Left ventricle myocardium inferior (tissue), 1 donor: ENCODE measurements around the gene GABRG3. TPM values are rescaled to one million over a fixed set of nuclear protein-coding genes. Genes with fewer than 3 reads are reported as not detected.

Experiments
- DNase-seq: peaks from one replicate; pipeline ENCODE4 v3.0.0-alpha.2; 2020
- H3K27ac ChIP-seq: fragments of 200-600 bp; replicated peaks from 2 replicates; pipeline ENCODE4 v1.8.0; 2021
- H3K27me3 ChIP-seq: fragments of 200-600 bp; 2 replicates; pipeline ENCODE4 v1.8.0; 2021; ENCODE audit warnings: low read depth
- H3K36me3 ChIP-seq: fragments of 200-600 bp; 2 replicates; pipeline ENCODE4 v1.8.0; 2021
- H3K4me1 ChIP-seq: fragments of 200-600 bp; 2 replicates; pipeline ENCODE4 v1.8.0; 2021
- H3K4me3 ChIP-seq: fragments of 200-600 bp; 2 replicates; pipeline ENCODE4 v1.8.0; 2021; ENCODE audit warnings: mild to moderate bottlenecking, moderate library complexity
- H3K9me3 ChIP-seq: fragments of 200-600 bp; replicated peaks from 2 replicates; pipeline ENCODE4 v1.8.0; 2021
- CTCF ChIP-seq: fragments of 200-600 bp; IDR thresholded peaks from 2 replicates; pipeline ENCODE4 v1.8.0; 2021; ENCODE audit warnings: antibody characterized with exemption, mild to moderate bottlenecking, borderline replicate concordance
- intact Hi-C: fragments of 100-400 bp; cut with micrococcal nuclease; formaldehyde crosslinking; loops from one replicate; pipeline ENCODE4 v1.11.0; 2022
- total RNA-seq: library from RNA; stranded (reverse); fragmentation: NEBNext Ultra II Directional; extraction: Animal tissue kit (Norgen Biotek cat#: 25700); gene quantifications from one replicate; pipeline ENCODE4 v1.2.1, GENCODE V29; 2021
- donor health status: DM: no; HTN: yes; CAD: no; lungs with severe emphysema.

GABRG3 gene
- total RNA-seq, 1 donor from 2014 or later: not detected

GRCh38 chr15:27256446-27256845, 285.5 kb downstream of the GABRG3 start:
- H3K27ac ChIP-seq: no peak overlapping the region
- H3K4me1 ChIP-seq: no peaks in the 10 kb centered on the region
- H3K4me3 ChIP-seq: no peak overlapping the region
- H3K27me3 ChIP-seq: peaks cover 19% of the 10 kb centered on the region
- no peak for DNase-seq
- intact Hi-C loops: no loop called here
- H3K9me3 ChIP-seq: no peaks in the 10 kb centered on the region
- H3K36me3 ChIP-seq: no peaks in the 10 kb centered on the region
- no peak for TF ChIP-seq CTCF

GRCh38 chr15:27258287-27258686, 287.3 kb downstream of the GABRG3 start:
- intact Hi-C loops: no loop called here
- Histone ChIP-seq H3K36me3 (no peaks in the 10 kb centered on the region), H3K9me3 (no peaks in the 10 kb centered on the region), H3K4me1 (no peaks in the 10 kb centered on the region), H3K27ac (no peak overlapping the region), H3K27me3 (peaks cover 7% of the 10 kb centered on the region), H3K4me3 (no peak overlapping the region)
- TF ChIP-seq CTCF: no peak
- no peak for DNase-seq

- H3K27ac ChIP-seq: no peak overlapping the region
- H3K27me3 ChIP-seq: peaks cover 7% of the 10 kb centered on the region
- no peaks in the 10 kb centered on the region for H3K4me1 ChIP-seq
- no peaks in the 10 kb centered on the region for H3K36me3 ChIP-seq
- DNase-seq: no peak
- intact Hi-C loops: no loop called here
- H3K9me3 ChIP-seq: no peaks in the 10 kb centered on the region
- no peak for TF ChIP-seq CTCF
- no peak overlapping the region for H3K4me3 ChIP-seq
These were observed 289.5 kb downstream of the GABRG3 start for GRCh38 chr15:27260523-27260922.

- Histone ChIP-seq H3K27me3 (peaks cover 10% of the 10 kb centered on the region), H3K36me3 (no peaks in the 10 kb centered on the region), H3K4me1 (no peaks in the 10 kb centered on the region), H3K9me3 (peaks cover 13% of the 10 kb centered on the region), H3K27ac (no peak overlapping the region), H3K4me3 (no peak overlapping the region)
- no peak for TF ChIP-seq CTCF
- intact Hi-C loops: no loop called here
- no peak for DNase-seq
These were observed 297.9 kb downstream of the GABRG3 start for GRCh38 chr15:27268923-27269322.

GRCh38 chr15:27271258-27271657, 300.3 kb downstream of the GABRG3 start:
- H3K27ac ChIP-seq: no peak overlapping the region
- no peak for DNase-seq
- H3K36me3 ChIP-seq: no peaks in the 10 kb centered on the region
- intact Hi-C loops: no loop called here
- H3K9me3 ChIP-seq: peaks cover 7% of the 10 kb centered on the region
- TF ChIP-seq CTCF: no peak
- no peaks in the 10 kb centered on the region for H3K4me1 ChIP-seq
- peaks cover 10% of the 10 kb centered on the region for H3K27me3 ChIP-seq
- H3K4me3 ChIP-seq: no peak overlapping the region

- no peaks in the 10 kb centered on the region for H3K9me3 ChIP-seq
- H3K4me1 ChIP-seq: no peaks in the 10 kb centered on the region
- DNase-seq: no peak
- intact Hi-C loops: no loop called here
- H3K4me3 ChIP-seq: no peak overlapping the region
- H3K27me3 ChIP-seq: peaks cover 10% of the 10 kb centered on the region
- no peak overlapping the region for H3K27ac ChIP-seq
- no peaks in the 10 kb centered on the region for H3K36me3 ChIP-seq
- no peak for TF ChIP-seq CTCF
These were observed 301.4 kb downstream of the GABRG3 start for GRCh38 chr15:27272427-27272826.
